GM12878 (cell line): ENCODE results near the gene PGAP3. TPM values are rescaled to one million over a fixed set of nuclear protein-coding genes. Genes with fewer than 3 reads are reported as not detected.

Experiments used
- CBX5 ChIP-seq: sonication (generic); IDR thresholded peaks from 2 replicates; pipeline ENCODE4 v1.6.1; 2016; ENCODE audit warnings: low read depth, moderate library complexity, mild to moderate bottlenecking, inconsistent platforms
- CHD4 ChIP-seq: fragments of 200-600 bp; sonication (generic); IDR thresholded peaks from 2 replicates; pipeline ENCODE4 v1.6.1; 2016; ENCODE audit warnings: mild to moderate bottlenecking
- GABPA ChIP-seq: IDR thresholded peaks from 2 replicates; pipeline ENCODE4 v1.6.1; 2014; ENCODE audit warnings: antibody characterized with exemption, low read depth, mild to moderate bottlenecking, inconsistent platforms
- IKZF1 ChIP-seq: fragments of 450-650 bp; conservative IDR thresholded peaks from 2 replicates; pipeline ENCODE4 v1.6.1; 2017; ENCODE audit warnings: antibody characterized with exemption, mild to moderate bottlenecking
- IKZF2 ChIP-seq, 2 experiments: fragments of 450-650 bp; IDR thresholded peaks; 2 replicates each; pipeline ENCODE4 v1.6.1; 2017; ENCODE audit warnings: mild to moderate bottlenecking in 2 of 2, moderate library complexity in 2 of 2
- IRF3 ChIP-seq: fragments of 450-650 bp; IDR thresholded peaks from 2 replicates; pipeline ENCODE4 v1.6.1; 2014; ENCODE audit warnings: mild to moderate bottlenecking
- MEF2A ChIP-seq: IDR thresholded peaks from 2 replicates; pipeline ENCODE4 v1.6.1; 2011; ENCODE audit warnings: low read depth, mild to moderate bottlenecking, low read length, moderate library complexity; ENCODE audit not compliant: insufficient read depth
- MEF2B ChIP-seq: fragments of 450-650 bp; IDR thresholded peaks from 2 replicates; pipeline ENCODE4 v1.6.1; 2018; ENCODE audit warnings: mild to moderate bottlenecking, moderate library complexity; ENCODE audit not compliant: partially characterized antibody, poor library complexity, severe bottlenecking
- MLLT1 ChIP-seq: fragments of 450-650 bp; IDR thresholded peaks from 2 replicates; pipeline ENCODE4 v1.6.1; 2016; ENCODE audit warnings: mild to moderate bottlenecking
- MXI1 ChIP-seq: fragments of 150-350 bp; IDR thresholded peaks from 2 replicates; pipeline ENCODE4 v1.6.1; 2011; ENCODE audit warnings: low read depth, mild to moderate bottlenecking, inconsistent platforms, low read length, improper control_type of control experiment
- NKRF ChIP-seq: fragments of 450-650 bp; conservative IDR thresholded peaks from 2 replicates; pipeline ENCODE4 v1.6.1; 2017; ENCODE audit warnings: mild to moderate bottlenecking, moderate library complexity
- NR2C1 ChIP-seq: fragments of 450-650 bp; IDR thresholded peaks from 2 replicates; pipeline ENCODE4 v1.6.1; 2017; ENCODE audit warnings: antibody characterized with exemption, mild to moderate bottlenecking, moderate library complexity
- NRF1 ChIP-seq: conservative IDR thresholded peaks from 2 replicates; pipeline ENCODE4 v1.6.1; 2011; ENCODE audit warnings: mild to moderate bottlenecking, low read depth, low read length, improper control_type of control experiment
- PAX5 ChIP-seq: IDR thresholded peaks from 2 replicates; pipeline ENCODE4 v1.6.1; 2011; ENCODE audit warnings: low read depth, low read length, borderline replicate concordance
- RCOR1 ChIP-seq: conservative IDR thresholded peaks from 2 replicates; pipeline ENCODE4 v1.6.1; 2012; ENCODE audit warnings: low read depth, low read length, improper control_type of control experiment
- SMAD5 ChIP-seq: IDR thresholded peaks from 2 replicates; pipeline ENCODE4 v1.6.1; 2016; ENCODE audit warnings: antibody characterized with exemption, low read depth
- STAT1 ChIP-seq: fragments of 450-650 bp; conservative IDR thresholded peaks from 2 replicates; pipeline ENCODE4 v1.6.1; 2014; ENCODE audit warnings: antibody characterized with exemption, mild to moderate bottlenecking
- TARDBP ChIP-seq: IDR thresholded peaks from 2 replicates; pipeline ENCODE4 v1.6.1; 2016; ENCODE audit warnings: borderline replicate concordance
- ZBTB11 ChIP-seq: fragments of 450-650 bp; formaldehyde crosslinking; IDR thresholded peaks from 2 replicates; pipeline ENCODE4 v1.5.0; 2022; ENCODE audit warnings: mild to moderate bottlenecking, missing genetic modification characterization
- ZBTB33 ChIP-seq: fragments of 450-650 bp; IDR thresholded peaks from 2 replicates; pipeline ENCODE4 v1.6.1; 2017; ENCODE audit warnings: mild to moderate bottlenecking
- ZNF622 ChIP-seq: fragments of 450-650 bp; IDR thresholded peaks from 2 replicates; pipeline ENCODE4 v1.6.1; 2017; ENCODE audit warnings: mild to moderate bottlenecking, inconsistent platforms
- polyA plus RNA-seq, 11 experiments: library from polyadenylated mRNA; depleted of rRNA in 4 of 11; unstranded in 6 of 11; stranded (reverse) in 5 of 11; fragments of >200 nt; fragmentation: Nextera tagmentation in 4 of 11; fragmentation: Illumina TruSeq in 1 of 11; extraction: Ambion mirVana in 4 of 11; extraction: Trizol in 1 of 11; gene quantifications; 1 replicate in 1 of 11; 2 replicates in 10 of 11; pipeline versions ENCODE4 v1.2.1 to v1.2.3, GENCODE V29; 2011 to 2016; ENCODE audit warnings: inconsistent platforms in 2 of 11, missing spikeins in 2 of 11, low read depth in 1 of 11
- total RNA-seq, 4 experiments: library from RNA; depleted of rRNA in 3 of 4; stranded (reverse); fragments of >200 nt in 3 of 4; fragmentation: Illumina TruSeq in 1 of 4; extraction: Trizol in 1 of 4; gene quantifications; 2 replicates each; pipeline versions ENCODE4 v1.2.1 to v1.2.3, GENCODE V29; 2013 to 2021

The PGAP3 gene
- total and polyA plus RNA-seq, 10 of the 15 experiments (the other 5 are each of a cell fraction or from before 2014, with no cell fraction given) = 0.21 to 10.0 (median 5.3) TPM

- TF ChIP-seq ZNF622 = no peak
- TF ChIP-seq MLLT1 = no peak
- TF ChIP-seq GABPA = no peak
- TF ChIP-seq MEF2B = peak; percentile 35
- no peak for TF ChIP-seq IKZF2 (IDR thresholded peaks at IDR 0.05)
- no peak for TF ChIP-seq IRF3
- TF ChIP-seq CBX5 = no peak
- 0 out of 2 replicates have a peak, but pooled peaks have one; percentile 44 for TF ChIP-seq RCOR1
- TF ChIP-seq NKRF = peak; percentile 80; the same call in 1 of the 2 replicates
- TF ChIP-seq TARDBP = no peak
- no peak for TF ChIP-seq ZBTB11 (CRISPR knock-in tag)
- TF ChIP-seq STAT1 = no peak
- no peak for TF ChIP-seq NRF1
- TF ChIP-seq MEF2A = no peak
- TF ChIP-seq ZBTB33 = no peak
- peak; percentile 62 for TF ChIP-seq IKZF1
- no peak for TF ChIP-seq SMAD5
- TF ChIP-seq NR2C1 = peak; percentile 55
- TF ChIP-seq MXI1 = peak; percentile 32
- TF ChIP-seq PAX5 = no peak
- TF ChIP-seq CHD4 = no peak
Measured at GRCh38 chr17:39730095-39730921, 42.5 kb upstream of the PGAP3 start, which contains the start of gene MIEN1 (continued).
